GM04504 (cell line): ENCODE measurements around the gene POLR3A.
"Not testable (repeated sequence)": the region's sequence is repeated elsewhere in the genome, so short reads cannot be mapped to it uniquely, and the experiment has no call there.

Source experiments
- DNase-seq: peaks from one replicate; pipeline ENCODE4 v3.0.0-alpha.2; 2012; ENCODE audit warnings: low read depth

Gene POLR3A

GRCh38 chr10:78019264-78019663, 10.1 kb downstream of the POLR3A start:
- no peak for DNase-seq

- no peak for DNase-seq
These were observed 11.5 kb downstream of the POLR3A start for GRCh38 chr10:78017856-78018255.

- DNase-seq: no peak
These were observed 13.8 kb downstream of the POLR3A start for GRCh38 chr10:78015546-78015945.

- DNase-seq: no peak
These were observed 15.8 kb downstream of the POLR3A start for GRCh38 chr10:78013564-78013963.

- DNase-seq: no peak
These were observed 18.2 kb downstream of the POLR3A start for GRCh38 chr10:78011065-78011464.

GRCh38 chr10:78010278-78010677, 19.0 kb downstream of the POLR3A start:
- DNase-seq: no peak

GRCh38 chr10:78009662-78010061, 19.7 kb downstream of the POLR3A start:
- no peak for DNase-seq

- DNase-seq: no peak
These were observed 22.1 kb downstream of the POLR3A start for GRCh38 chr10:78007172-78007571.

- DNase-seq: no peak
These were observed 24.9 kb downstream of the POLR3A start for GRCh38 chr10:78004215-78005026.

GRCh38 chr10:78002541-78003288, 26.6 kb downstream of the POLR3A start:
- DNase-seq: no peak

GRCh38 chr10:78000956-78001472, 28.3 kb downstream of the POLR3A start:
- no peak for DNase-seq

GRCh38 chr10:78000206-78000605, 29.1 kb downstream of the POLR3A start:
- no peak for DNase-seq

- not testable (repeated sequence) for DNase-seq
These were observed 30.5 kb downstream of the POLR3A start for GRCh38 chr10:77998780-77999179.

- no peak for DNase-seq
These were observed 35.7 kb downstream of the POLR3A start for GRCh38 chr10:77993620-77994019.

- no peak for DNase-seq
These were observed 40.1 kb downstream of the POLR3A start for GRCh38 chr10:77989081-77989724.

- no peak for DNase-seq
These were observed 41.6 kb downstream of the POLR3A start for GRCh38 chr10:77987671-77988255.

- DNase-seq: no peak
These were observed 44.3 kb downstream of the POLR3A start for GRCh38 chr10:77984986-77985385.

- DNase-seq: peak; percentile 54
These were observed 45.7 kb downstream of the POLR3A start for GRCh38 chr10:77983384-77984341.

- DNase-seq: no peak
These were observed 48.0 kb downstream of the POLR3A start for GRCh38 chr10:77981281-77981680.

- DNase-seq: no peak
These were observed 50.1 kb downstream of the POLR3A start for GRCh38 chr10:77979221-77979620.

- no peak for DNase-seq
These were observed 51.0 kb downstream of the POLR3A start for GRCh38 chr10:77978360-77978759.
